GM13976 (cell line): Measurements from ENCODE around the gene SLC66A1.

Experiments used
- DNase-seq: peaks from one replicate; pipeline ENCODE4 v3.0.0; 2012; ENCODE audit warnings: low spot score
- CTCF ChIP-seq: IDR thresholded peaks from 2 replicates; pipeline ENCODE4 v1.5.1; 2012; ENCODE audit warnings: borderline replicate concordance, mild to moderate bottlenecking; ENCODE audit not compliant: insufficient read depth; ENCODE audit errors: extremely low read depth, missing control alignments, control extremely low read depth
- in situ Hi-C: fragments of 300-500 bp; cut with MboI; formaldehyde crosslinking; loops from one replicate; pipeline ENCODE4 v1.12.0; 2022; ENCODE audit warnings: low sequenced_read_pairs, mixed read lengths, inconsistent platforms; ENCODE audit not compliant: unreplicated experiment

SLC66A1 gene

GRCh38 chr1:19331262-19331878 is 19.2 kb downstream of the SLC66A1 start:
- DNase-seq, result no peak
- TF ChIP-seq CTCF, result no peak
- in situ Hi-C loops, result loop anchor here (10.0 kb wide), 1 partner anchor 323 kb away; no protein-coding TSS in a partner anchor

DNA sequence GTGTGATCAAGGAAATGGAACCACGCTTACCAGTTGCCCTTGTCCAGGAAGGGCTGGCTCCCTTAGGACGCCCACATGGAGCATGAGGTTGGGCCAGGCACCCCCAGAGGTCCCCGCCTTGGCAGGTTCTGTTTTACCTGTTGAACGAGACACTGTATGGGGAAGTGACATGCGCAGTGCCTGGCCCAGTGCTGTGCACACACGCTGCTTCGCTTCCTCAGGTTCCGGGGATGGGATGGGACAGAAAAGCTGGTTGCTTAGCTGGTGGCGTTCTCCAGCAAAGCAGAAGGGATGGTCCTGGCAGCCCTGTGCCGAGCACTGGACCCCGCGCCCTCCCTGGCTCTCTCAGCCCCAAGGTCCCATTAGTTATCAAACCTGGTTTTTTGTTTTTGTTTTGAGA is 20.7 kb downstream of the SLC66A1 start:
- DNase-seq, result no peak
- in situ Hi-C loops, result loop anchor here (10.0 kb wide), 1 partner anchor 322 kb away; no protein-coding TSS in a partner anchor
- no peak for TF ChIP-seq CTCF

GRCh38 chr1:19333587-19334354 is 21.6 kb downstream of the SLC66A1 start:
- in situ Hi-C loops, result loop anchor here (10.0 kb wide), 1 partner anchor 321 kb away; no protein-coding TSS in a partner anchor

DNA sequence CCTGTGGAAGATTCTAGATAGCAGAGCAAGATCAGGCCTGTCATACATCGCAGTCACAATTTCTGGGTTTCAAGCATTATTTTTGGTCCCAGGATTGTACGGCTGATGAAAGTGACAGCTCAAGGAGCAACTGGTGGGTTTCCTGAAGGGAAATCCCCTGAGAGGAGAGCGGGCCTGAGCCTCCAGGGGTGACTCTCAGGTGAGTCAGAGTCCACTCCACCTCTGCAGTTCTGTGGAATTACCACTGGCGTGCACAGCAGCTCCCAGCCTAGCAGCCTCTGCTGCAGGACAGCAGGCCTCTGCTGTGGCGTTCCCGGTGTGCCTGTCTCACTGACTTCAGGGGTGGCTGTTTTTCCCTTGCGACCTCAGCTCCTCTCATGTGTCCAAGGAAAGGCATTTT is 24.4 kb downstream of the SLC66A1 start:
- DNase-seq, result no peak
- no peak for TF ChIP-seq CTCF
- in situ Hi-C loops, result loop anchor here (10.0 kb wide), 1 partner anchor 318 kb away; no protein-coding TSS in a partner anchor

More at GRCh38 chr1:19333587-19334354, 21.6 kb downstream of the SLC66A1 start:
- no peak for TF ChIP-seq CTCF
- no peak for DNase-seq

DNA sequence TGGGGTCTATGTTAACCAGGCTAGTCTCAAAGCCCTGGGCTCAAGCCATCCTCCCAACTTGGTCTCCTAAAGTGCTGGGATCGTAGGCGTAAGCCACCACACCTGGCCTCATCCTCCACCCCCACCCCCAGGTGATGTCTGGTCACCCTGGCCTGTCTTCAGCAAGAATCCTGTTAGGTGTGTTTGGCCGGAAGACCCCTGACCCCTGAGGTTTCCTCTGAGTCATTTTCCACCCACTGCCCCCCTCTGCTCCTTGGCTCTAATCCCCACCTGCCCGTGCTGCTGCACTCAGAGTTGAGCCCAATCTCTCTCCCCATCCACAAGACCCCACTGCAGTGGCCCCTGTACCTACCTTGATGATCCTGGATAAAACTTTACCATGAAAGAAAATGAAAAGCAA is 25.2 kb downstream of the SLC66A1 start:
- in situ Hi-C loops, result loop anchor here (10.0 kb wide), 1 partner anchor 318 kb away; no protein-coding TSS in a partner anchor
- no peak for DNase-seq
- no peak for TF ChIP-seq CTCF

DNA sequence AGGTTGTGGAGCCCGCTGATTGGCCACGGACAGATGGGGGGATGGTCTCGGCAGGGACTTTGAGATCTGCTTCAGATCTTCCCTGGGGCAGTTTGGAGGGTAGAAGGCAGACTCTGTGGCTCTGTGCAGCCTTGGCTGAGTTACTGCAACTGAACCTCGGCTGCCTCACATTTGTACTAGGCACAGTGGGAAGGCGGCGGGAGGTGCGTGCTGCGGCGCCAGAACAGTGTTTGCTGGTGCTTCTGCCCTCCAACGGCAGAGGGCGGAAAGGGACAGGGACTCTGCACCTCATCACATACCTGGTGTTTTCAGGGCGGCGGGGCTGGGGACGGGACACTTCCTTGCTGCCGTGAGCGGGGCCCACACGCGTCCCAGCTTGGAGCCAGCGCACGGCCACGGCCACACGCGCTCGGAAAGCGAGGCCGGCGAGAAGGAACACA is 26.2 kb downstream of the SLC66A1 start:
- TF ChIP-seq CTCF, result no peak
- in situ Hi-C loops, result loop anchor here (10.0 kb wide), 1 partner anchor 316 kb away; no protein-coding TSS in a partner anchor
- no peak for DNase-seq
